Measurements from ENCODE around the gene ALG6.
"Not testable (repeated sequence)": the region's sequence is repeated elsewhere in the genome, so short reads cannot be mapped to it uniquely, and the experiment has no call there.

The ALG6 gene

GRCh38 chr1:63328781-63329180 is 38.6 kb upstream of the ALG6 start:
- no peak for DNase-seq (ENCODE audit: low spot score)

- no peak for DNase-seq (ENCODE audit: low spot score)
Measured at GRCh38 chr1:63329621-63330330, 37.7 kb upstream of the ALG6 start.

- DNase-seq (ENCODE audit: low spot score), result no peak
Measured at GRCh38 chr1:63330331-63330916, 37.0 kb upstream of the ALG6 start.

GRCh38 chr1:63342402-63342801 is 25.0 kb upstream of the ALG6 start:
- DNase-seq (ENCODE audit: low spot score), result no peak

- no peak for DNase-seq (ENCODE audit: low spot score)
Measured at GRCh38 chr1:63343922-63344321, 23.5 kb upstream of the ALG6 start.

- DNase-seq (ENCODE audit: low spot score), result no peak
Measured at GRCh38 chr1:63350320-63350719, 17.1 kb upstream of the ALG6 start.

- no peak for DNase-seq (ENCODE audit: low spot score)
Measured at GRCh38 chr1:63352736-63353135, 14.7 kb upstream of the ALG6 start.

- not testable (repeated sequence) for DNase-seq (ENCODE audit: low spot score)
Measured at GRCh38 chr1:63356234-63356633, 11.2 kb upstream of the ALG6 start.

GRCh38 chr1:63359561-63359960 is 7.9 kb upstream of the ALG6 start:
- DNase-seq (ENCODE audit: low spot score), result no peak

- no peak for DNase-seq (ENCODE audit: low spot score)
Measured at GRCh38 chr1:63362073-63362472, 5.4 kb upstream of the ALG6 start.

GRCh38 chr1:63362578-63362977 is 4.8 kb upstream of the ALG6 start:
- no peak for DNase-seq (ENCODE audit: low spot score)

- no peak for DNase-seq (ENCODE audit: low spot score)
Measured at GRCh38 chr1:63363014-63363413, 4.4 kb upstream of the ALG6 start.

- no peak for DNase-seq (ENCODE audit: low spot score)
Measured at GRCh38 chr1:63366908-63367214, 566 bp upstream of the ALG6 start.

- DNase-seq (ENCODE audit: low spot score), result no peak
Measured at GRCh38 chr1:63368131-63368530, 704 bp downstream of the ALG6 start.

- DNase-seq (ENCODE audit: low spot score), result no peak
Measured at GRCh38 chr1:63379583-63379982, 12.2 kb downstream of the ALG6 start.

GRCh38 chr1:63381741-63382140 is 14.3 kb downstream of the ALG6 start:
- DNase-seq (ENCODE audit: low spot score), result no peak

GRCh38 chr1:63401945-63402344 is 34.5 kb downstream of the ALG6 start:
- DNase-seq (ENCODE audit: low spot score), result no peak

GRCh38 chr1:63403386-63403785 is 36.0 kb downstream of the ALG6 start:
- DNase-seq (ENCODE audit: low spot score), result no peak

GRCh38 chr1:63405021-63405420 is 37.6 kb downstream of the ALG6 start:
- no peak for DNase-seq (ENCODE audit: low spot score)

GRCh38 chr1:63405987-63406386 is 38.6 kb downstream of the ALG6 start:
- DNase-seq (ENCODE audit: low spot score), result no peak

- DNase-seq (ENCODE audit: low spot score), result no peak
Measured at GRCh38 chr1:63407002-63407401, 39.6 kb downstream of the ALG6 start.

GRCh38 chr1:63408331-63408730 is 40.9 kb downstream of the ALG6 start:
- no peak for DNase-seq (ENCODE audit: low spot score)

- DNase-seq (ENCODE audit: low spot score), result no peak
Measured at GRCh38 chr1:63411066-63411465, 43.6 kb downstream of the ALG6 start.

GRCh38 chr1:63413394-63413793 is 46.0 kb downstream of the ALG6 start:
- DNase-seq (ENCODE audit: low spot score), result no peak
